GM12892 (cell line): ENCODE measurements around the gene FBLN7.

Experiments
- POLR2A ChIP-seq: IDR thresholded peaks from 2 replicates; pipeline ENCODE4 v1.6.1; 2011; ENCODE audit warnings: low read depth, low read length, control low read depth
- POLR2AphosphoS5 ChIP-seq: IDR thresholded peaks from 2 replicates; pipeline ENCODE4 v1.6.1; 2011; ENCODE audit warnings: low read depth, low read length, control low read depth
- TAF1 ChIP-seq: IDR thresholded peaks from 2 replicates; pipeline ENCODE4 v1.6.1; 2011; ENCODE audit warnings: low read depth, mild to moderate bottlenecking, control low read depth, low read length, borderline replicate concordance

- TF ChIP-seq TAF1 (no peak), POLR2A (no peak), POLR2AphosphoS5 (no peak)
These were observed 4.1 kb upstream of the FBLN7 start for GRCh38 chr2:112134120-112134519.
